Cardiac muscle cell (in vitro differentiated cells and primary cell): ENCODE results near the gene ALOX5. TPM values are rescaled to one million over a fixed set of nuclear protein-coding genes. Genes with fewer than 3 reads are reported as not detected.

Experiments
- DNase-seq, 2 donors: peaks; one replicate each; pipeline versions ENCODE4 v3.0.0 to v3.0.0-alpha.2; 2010 to 2017; ENCODE audit warnings: low read depth in 1 of 2, low spot score in 1 of 2
- H3K27ac ChIP-seq: fragments of 200-600 bp; sonication (generic); 2 replicates; pipeline ENCODE4 v1.5.1; 2016
- H3K27me3 ChIP-seq: fragments of 200-600 bp; sonication (generic); 2 replicates; pipeline ENCODE4 v1.6.0; 2016; ENCODE audit warnings: control low read depth
- H3K36me3 ChIP-seq: fragments of 200-600 bp; sonication (generic); 2 replicates; pipeline ENCODE4 v1.5.1; 2016; ENCODE audit warnings: control low read depth
- H3K4me1 ChIP-seq: fragments of 200-600 bp; sonication (generic); 2 replicates; pipeline ENCODE4 v1.8.1; 2017; ENCODE audit warnings: low read depth, mild to moderate bottlenecking, mixed run types
- H3K4me3 ChIP-seq: fragments of 200-600 bp; sonication (generic); 2 replicates; pipeline ENCODE4 v1.5.1; 2016; ENCODE audit warnings: mild to moderate bottlenecking
- H3K9me3 ChIP-seq: fragments of 200-600 bp; sonication (generic); 2 replicates; pipeline ENCODE4 v1.5.1; 2017; ENCODE audit warnings: low read depth, mild to moderate bottlenecking, control low read depth
- CTCF ChIP-seq: IDR thresholded peaks from 2 replicates; pipeline ENCODE4 v1.5.1; 2012; ENCODE audit warnings: low read depth, mild to moderate bottlenecking, low read length
- polyA plus RNA-seq: library from polyadenylated mRNA; unstranded; fragments of >200 nt; fragmentation: Nextera tagmentation; extraction: Ambion mirVana; gene quantifications from 2 replicates; pipeline ENCODE4 v1.2.1, GENCODE V29; 2016
- total RNA-seq: library from RNA; depleted of rRNA; stranded (reverse); fragments of >200 nt; gene quantifications from 2 replicates; pipeline ENCODE4 v1.2.3, GENCODE V29; 2016

The ALOX5 gene
- total and polyA plus RNA-seq, 2 experiments from 2014 or later = 0.06 to 0.48 TPM

- TF ChIP-seq CTCF = no peak
- Histone ChIP-seq H3K4me3 (no peak overlapping the region), H3K27ac (no peak overlapping the region), H3K4me1 (no peaks in the 10 kb centered on the region), H3K36me3 (no peaks in the 10 kb centered on the region), H3K9me3 (no peaks in the 10 kb centered on the region), H3K27me3 (no peaks in the 10 kb centered on the region)
- DNase-seq = no peak
These were observed 109.0 kb downstream of the ALOX5 start for GRCh38 chr10:45483002-45483401.

DNA sequence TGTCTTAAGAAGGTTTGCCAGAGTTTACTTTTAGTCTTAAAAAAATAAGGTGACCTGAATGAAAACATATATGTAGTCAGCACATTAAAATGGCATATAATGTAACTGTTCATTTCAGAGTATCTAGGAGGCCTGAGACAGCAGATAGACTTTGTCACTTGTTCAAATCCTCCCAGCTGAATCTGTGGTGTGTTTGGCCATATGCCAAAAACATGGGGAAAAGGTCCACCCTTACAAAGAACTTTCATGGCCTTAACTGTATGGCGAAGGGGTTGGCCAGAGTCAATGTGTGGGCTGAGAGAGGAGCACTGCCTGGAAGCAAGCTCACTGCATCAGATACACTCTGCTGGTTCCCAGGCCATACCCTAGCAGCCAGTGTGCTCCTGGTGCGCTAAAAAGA is 113.7 kb downstream of the ALOX5 start:
- no peak for TF ChIP-seq CTCF
- H3K4me1 ChIP-seq = no peaks in the 10 kb centered on the region
- DNase-seq = no peak

GRCh38 chr10:45488365-45488764 is 114.3 kb downstream of the ALOX5 start:
- TF ChIP-seq CTCF = no peak
- no peaks in the 10 kb centered on the region for H3K36me3 ChIP-seq
- no peaks in the 10 kb centered on the region for H3K9me3 ChIP-seq
- no peaks in the 10 kb centered on the region for H3K27me3 ChIP-seq
- no peak overlapping the region for H3K4me3 ChIP-seq
- no peak for DNase-seq
- H3K27ac ChIP-seq = no peak overlapping the region
- no peaks in the 10 kb centered on the region for H3K4me1 ChIP-seq

More for the DNA sequence above, 113.7 kb downstream of the ALOX5 start:
- no peak overlapping the region for H3K27ac ChIP-seq
- H3K9me3 ChIP-seq = no peaks in the 10 kb centered on the region
- no peaks in the 10 kb centered on the region for H3K27me3 ChIP-seq
- H3K36me3 ChIP-seq = no peaks in the 10 kb centered on the region
- H3K4me3 ChIP-seq = no peak overlapping the region

GRCh38 chr10:45490277-45490676 is 116.3 kb downstream of the ALOX5 start:
- H3K27me3 ChIP-seq = no peaks in the 10 kb centered on the region
- no peaks in the 10 kb centered on the region for H3K36me3 ChIP-seq
- H3K9me3 ChIP-seq = no peaks in the 10 kb centered on the region
- TF ChIP-seq CTCF = no peak
- DNase-seq = no peak
- no peak overlapping the region for H3K27ac ChIP-seq
- no peak overlapping the region for H3K4me3 ChIP-seq
- no peaks in the 10 kb centered on the region for H3K4me1 ChIP-seq

GRCh38 chr10:45491061-45491460 is 117.0 kb downstream of the ALOX5 start:
- DNase-seq = no peak
- no peaks in the 10 kb centered on the region for H3K27me3 ChIP-seq
- H3K27ac ChIP-seq = no peak overlapping the region
- H3K9me3 ChIP-seq = no peaks in the 10 kb centered on the region
- H3K4me3 ChIP-seq = no peak overlapping the region
- no peaks in the 10 kb centered on the region for H3K36me3 ChIP-seq
- no peaks in the 10 kb centered on the region for H3K4me1 ChIP-seq
- no peak for TF ChIP-seq CTCF

Other genes starting within 250 kb of the ALOX5 start
- gene OR13A1, start 58.6 kb upstream of the ALOX5 start, total RNA-seq = 0.15 TPM in 1 of 2 replicates, not detected in the other
- gene OR13A1, start 58.6 kb upstream of the ALOX5 start, polyA plus RNA-seq = 0.38 TPM in 1 of 2 replicates, not detected in the other